Activated CD8-positive, alpha-beta memory T cell treated with anti-CD3 and anti-CD28 coated beads for 36 hours (primary cell): Measurements from ENCODE around the gene C6orf47. TPM values are rescaled to one million over a fixed set of nuclear protein-coding genes. Genes with fewer than 3 reads are reported as not detected.

Experiments used
- CTCF ChIA-PET: fragments of 350-600 bp; sonication (Branson Sonifier 250); formaldehyde crosslinking; loops from one replicate; lab custom pipeline; 2021; ENCODE audit warnings: antibody characterized with exemption; lab: Charles Lee
- POLR2A ChIA-PET: fragments of 350-600 bp; sonication (Branson Sonifier 250); formaldehyde crosslinking; loops from one replicate; lab custom pipeline; 2021; ENCODE audit warnings: antibody characterized with exemption; lab: Charles Lee
- total RNA-seq, 2 experiments: library from RNA; stranded (reverse); gene quantifications; one replicate each; pipeline ENCODE4 v1.2.3, GENCODE V29; 2021

The C6orf47 gene
- total RNA-seq, 2 experiments from 2014 or later: 16.7 to 17.6 TPM

DNA sequence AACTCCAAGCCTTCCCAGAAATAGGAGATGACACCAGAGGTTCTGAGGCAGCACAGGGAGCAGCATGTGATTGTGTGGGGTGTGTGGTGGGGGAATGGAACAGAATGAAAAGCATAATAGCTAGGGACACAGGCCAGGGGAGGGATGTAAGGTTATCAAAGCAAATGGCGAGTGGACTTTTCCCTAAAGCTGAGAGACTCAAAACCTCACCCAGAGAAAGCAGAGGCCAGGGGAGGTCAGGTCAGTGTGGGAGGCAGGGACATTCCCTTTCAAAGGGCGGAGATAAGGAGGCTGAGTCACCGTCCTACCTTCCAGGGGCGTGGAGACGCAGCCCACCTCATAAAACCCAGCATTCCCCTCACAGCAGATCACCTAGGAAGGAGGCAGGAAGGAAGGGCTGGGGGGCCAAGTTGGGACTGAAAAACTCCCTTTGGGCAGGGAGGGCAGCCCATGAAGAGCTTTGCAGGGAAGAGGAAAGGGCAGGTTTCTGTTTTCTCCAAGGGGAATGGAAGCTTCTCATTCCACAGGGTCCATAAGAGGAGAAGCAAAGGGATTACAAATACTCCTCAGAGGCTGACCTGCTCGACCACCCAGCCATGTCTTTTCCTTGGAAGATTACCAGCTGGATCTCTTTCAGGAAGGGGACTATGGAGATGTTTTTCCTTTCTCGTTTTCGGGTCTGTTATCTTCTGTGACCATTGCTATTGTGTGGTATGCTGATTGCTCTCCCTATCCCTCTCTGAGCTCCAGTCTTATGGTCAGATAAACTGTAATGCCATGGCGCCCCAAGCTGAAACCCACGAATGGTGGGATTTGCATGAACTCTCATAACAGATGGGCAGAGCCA is 29.9 kb upstream of the C6orf47 start:
- POLR2A ChIA-PET: interaction anchor here (0.6 kb wide), 1 partner anchor 1628 kb away, joined by 3 read pairs; no protein-coding TSS in a partner anchor
- CTCF ChIA-PET: interaction anchor here (0.5 to 1.9 kb wide), 4 partner anchors 10 to 45 kb away, joined by 3 to 7 read pairs (median 3); partner anchors contain the start of gene LY6G5C

DNA sequence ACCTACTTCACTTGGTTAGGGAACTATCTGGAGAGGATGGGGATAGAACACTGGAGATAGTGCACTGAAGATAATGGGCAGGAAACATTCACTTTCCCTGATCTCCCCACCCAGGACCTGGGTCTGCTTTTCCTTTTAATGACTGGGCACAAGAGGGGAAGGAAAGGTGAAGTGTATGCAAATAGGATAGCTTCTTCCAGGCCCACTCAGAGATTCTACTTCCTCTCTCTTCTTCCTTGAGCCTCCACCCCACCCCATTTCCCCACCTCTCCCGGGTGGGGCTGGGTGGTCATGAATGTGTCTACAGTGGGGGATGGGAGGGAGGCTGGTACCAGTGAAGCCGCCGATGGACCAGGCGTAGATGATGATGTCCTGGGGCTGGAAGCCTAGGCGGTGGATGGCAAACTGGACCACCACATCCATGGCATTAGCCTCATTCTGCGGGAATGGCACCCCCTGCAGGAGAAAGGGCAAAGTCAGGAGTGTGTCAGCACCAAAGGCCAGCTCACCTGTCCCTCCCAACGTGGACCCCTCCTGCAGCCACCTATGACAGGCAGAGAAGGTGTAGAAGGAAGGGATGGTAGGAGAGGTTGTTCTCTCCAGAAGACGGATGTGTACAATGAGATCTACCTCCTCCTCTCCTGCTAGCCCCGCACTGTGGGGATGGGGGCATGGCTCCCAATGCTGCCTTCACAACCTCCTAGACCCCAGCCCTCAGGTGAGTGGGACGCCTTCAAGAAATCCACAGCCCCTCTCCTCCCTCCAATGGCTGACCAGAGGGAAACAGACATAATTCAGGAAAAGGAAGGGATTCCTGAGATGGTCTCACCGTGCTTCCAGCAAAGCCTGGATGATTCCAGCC is 28.9 kb upstream of the C6orf47 start:
- POLR2A ChIA-PET: no interaction called here
- CTCF ChIA-PET: interaction anchor here (1.3 kb wide), 1 partner anchor 9 kb away, joined by 3 read pairs; no protein-coding TSS in a partner anchor

DNA sequence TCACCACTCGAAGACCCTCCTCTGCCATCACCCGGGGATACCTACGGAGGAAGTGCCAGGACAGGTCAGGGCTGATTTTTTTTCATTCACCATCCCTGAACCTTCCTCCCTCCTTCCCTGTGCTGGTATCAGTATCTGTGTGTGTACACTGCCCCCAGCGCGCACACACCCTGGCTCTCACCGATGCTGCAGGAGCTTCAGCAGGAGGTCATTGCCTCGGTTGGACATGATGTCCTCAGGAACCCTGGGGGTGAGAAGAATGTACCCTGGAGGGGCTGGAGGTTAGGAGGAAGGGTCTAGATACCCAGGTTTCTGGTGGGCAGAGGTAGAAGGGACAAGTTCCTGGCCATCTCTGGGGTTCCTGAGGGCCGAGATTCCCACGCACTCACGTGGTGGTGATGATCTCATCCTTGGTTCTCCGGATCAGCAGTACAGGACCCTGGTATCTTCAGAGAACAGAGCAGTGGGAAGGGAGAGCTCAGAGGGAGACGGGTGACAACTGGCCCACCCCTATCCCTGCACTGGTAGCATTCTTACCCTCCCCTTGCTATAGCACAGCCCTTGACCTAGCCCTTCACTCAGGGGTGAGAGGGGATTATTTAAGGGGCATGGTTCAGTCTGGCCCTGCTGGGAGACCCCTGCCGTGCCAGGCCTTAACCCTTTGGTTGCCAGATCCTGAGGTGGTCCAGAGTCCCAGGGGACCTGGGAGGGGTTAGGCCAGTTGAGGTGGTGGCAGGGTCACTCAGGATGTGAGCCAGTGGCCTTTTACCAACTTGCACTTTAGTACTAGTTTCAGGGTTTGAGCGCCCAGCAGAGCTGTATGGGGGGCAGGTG is 27.5 kb upstream of the C6orf47 start:
- ChIA-PET POLR2A (no interaction called here), CTCF (no interaction called here)

DNA sequence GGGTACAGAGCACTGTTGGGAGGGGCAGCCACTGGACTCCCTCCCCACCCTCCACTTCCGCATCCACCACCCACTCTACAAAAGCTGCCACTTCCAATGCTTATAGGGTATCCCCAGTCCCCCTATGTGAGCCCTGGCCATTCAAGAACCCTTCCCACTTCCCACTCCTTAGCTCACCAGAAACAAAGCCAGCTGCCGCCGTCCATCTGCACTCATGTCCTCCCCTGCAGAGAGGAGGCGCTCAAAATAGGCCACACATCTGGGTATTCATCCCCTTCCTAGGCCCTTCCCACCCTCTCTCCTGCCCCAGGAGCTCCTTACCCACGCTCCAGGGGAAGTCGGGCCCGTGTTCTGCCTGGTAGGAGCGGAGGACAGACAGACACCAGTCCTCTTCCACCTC is 26.7 kb upstream of the C6orf47 start:
- ChIA-PET POLR2A (interaction anchor here (0.5 kb wide), 1 partner anchor 9 kb away, joined by 5 read pairs; no protein-coding TSS in a partner anchor), CTCF (no interaction called here)

DNA sequence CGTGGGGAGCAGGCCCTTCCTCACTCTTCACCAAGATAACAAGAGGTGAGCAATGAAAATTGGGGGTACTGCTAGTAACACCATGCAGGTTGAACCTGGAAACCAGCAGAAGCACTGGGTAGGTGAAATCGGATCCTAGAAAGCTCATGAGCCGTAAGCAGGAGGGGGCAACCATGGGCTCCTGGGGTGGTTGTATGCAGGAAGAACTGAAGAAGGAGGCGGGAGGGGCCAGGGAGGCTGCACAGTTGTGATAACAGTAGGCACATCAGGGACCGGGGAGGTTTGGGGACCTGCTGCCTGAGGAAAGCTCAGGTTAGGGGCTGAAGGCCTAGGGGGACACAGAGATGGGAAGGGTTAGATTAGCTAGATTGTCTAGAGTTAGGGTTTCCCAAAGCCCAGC is 25.9 kb upstream of the C6orf47 start:
- CTCF ChIA-PET: no interaction called here
- POLR2A ChIA-PET: no interaction called here

DNA sequence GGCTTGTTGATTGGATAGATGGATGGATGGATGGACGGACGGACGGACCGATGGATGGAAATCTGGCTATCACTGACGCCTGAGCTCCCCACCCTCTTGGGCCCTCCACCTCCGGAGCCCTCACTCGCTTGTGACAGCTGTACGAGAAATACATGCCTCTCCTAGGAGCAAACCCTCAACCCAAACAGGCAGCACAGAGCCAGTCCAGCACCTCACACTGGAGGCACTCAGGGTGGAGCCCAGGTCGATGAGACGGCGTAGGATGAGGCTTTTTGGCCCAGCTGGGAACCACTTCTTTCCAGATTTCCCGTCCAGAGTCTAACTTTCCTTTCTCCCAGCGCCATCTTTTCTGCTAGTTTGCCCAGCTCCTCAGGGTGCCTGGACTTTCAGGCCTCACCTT is 23.0 kb upstream of the C6orf47 start:
- POLR2A ChIA-PET: no interaction called here

DNA sequence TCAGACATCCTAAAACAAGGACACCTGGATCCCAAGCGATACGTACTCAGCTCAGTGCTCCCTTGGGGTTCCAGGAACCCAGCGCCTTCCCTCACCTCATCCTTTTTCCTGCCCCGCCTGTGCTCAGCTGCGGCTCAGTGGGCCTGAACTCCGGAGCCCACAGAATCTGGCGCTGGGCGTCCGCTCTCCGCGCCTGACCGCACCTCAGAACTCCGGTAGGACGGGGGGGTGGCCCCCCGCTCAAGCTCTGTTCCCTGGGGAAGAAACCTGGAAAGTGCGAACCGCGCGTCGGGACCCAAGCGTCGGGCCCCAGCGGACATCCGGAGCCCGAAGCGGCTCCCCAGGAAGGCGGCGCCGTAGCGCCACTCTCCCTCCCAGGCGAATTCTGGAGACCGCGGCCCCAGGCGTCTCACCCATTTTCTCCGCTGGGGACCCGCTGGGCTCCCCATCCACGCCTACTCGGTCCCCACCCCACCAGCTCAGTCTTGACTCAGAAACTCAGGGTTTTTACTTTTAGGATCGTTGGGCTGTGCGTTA is 20.6 kb upstream of the C6orf47 start:
- POLR2A ChIA-PET: interaction anchor here (0.6 kb wide), 1 partner anchor 18 kb away, joined by 8 read pairs; no protein-coding TSS in a partner anchor

More for the DNA sequence above, 23.0 kb upstream of the C6orf47 start:
- CTCF ChIA-PET: interaction anchor here (1.5 to 1.7 kb wide), 2 partner anchors 10 to 19 kb away, joined by 3 to 4 read pairs; no protein-coding TSS in a partner anchor

DNA sequence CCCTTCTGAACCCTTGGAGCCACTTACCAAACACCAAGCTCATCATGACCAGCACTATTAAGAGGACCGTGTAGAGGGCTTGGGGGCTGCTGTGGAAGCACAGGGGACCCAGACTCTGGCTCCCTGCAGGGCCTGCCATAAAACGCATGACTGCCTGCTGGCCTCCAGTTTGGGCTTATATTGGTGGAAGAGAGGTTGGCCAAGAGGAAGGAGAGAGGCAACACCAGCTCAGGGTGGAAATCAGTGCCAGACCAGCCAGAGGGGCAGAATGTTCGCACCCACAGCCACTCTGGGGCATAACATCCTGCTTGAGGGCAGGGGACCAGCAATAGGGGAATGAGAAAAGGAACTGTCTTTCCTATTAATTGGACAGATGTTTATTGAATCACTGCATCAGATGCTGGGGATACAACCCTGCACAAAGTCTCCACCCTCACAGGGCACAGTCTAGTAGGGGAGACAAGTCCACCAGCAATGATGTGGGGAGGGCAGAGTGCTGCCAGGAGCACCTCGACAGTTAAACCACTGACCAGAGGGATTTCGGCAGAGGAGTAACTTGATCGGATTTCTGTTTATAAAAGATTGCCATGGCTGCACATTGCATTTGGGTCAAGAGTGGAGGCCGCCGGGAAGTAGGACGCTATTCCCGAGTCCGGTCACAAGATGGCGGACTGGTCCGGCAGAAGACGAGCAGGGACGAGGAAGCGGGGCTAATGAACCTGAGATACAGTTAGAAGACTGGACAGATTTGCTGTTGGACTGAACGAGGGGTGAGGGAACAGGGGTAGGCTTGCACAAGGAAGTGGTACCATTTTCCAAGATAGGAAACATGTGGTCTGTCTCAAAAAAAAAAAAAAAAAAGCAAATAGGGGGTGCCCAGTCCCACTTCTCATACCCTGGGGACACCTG is 19.9 kb upstream of the C6orf47 start, which contains the start of gene LY6G5C:
TSS of gene LY6G5C (minus strand) at position 842 of the 909 bp plus-strand sequence. CDS start at position 148, 694 bp downstream.
- ChIA-PET POLR2A (interaction anchor here (0.6 kb wide), 1 partner anchor 17 kb away, joined by 8 read pairs; no protein-coding TSS in a partner anchor), CTCF (interaction anchor here (0.6 to 2.2 kb wide), 8 partner anchors 9 to 217 kb away, joined by 3 to 12 read pairs (median 5); partner anchors contain the start of genes ABHD16A, DDAH2 and EHMT2)

More for the DNA sequence above, 20.6 kb upstream of the C6orf47 start:
- CTCF ChIA-PET: interaction anchor here (0.7 to 2.2 kb wide), 6 partner anchors 10 to 93 kb away, joined by 3 to 12 read pairs (median 5); partner anchors contain the start of genes ABHD16A and DDAH2

DNA sequence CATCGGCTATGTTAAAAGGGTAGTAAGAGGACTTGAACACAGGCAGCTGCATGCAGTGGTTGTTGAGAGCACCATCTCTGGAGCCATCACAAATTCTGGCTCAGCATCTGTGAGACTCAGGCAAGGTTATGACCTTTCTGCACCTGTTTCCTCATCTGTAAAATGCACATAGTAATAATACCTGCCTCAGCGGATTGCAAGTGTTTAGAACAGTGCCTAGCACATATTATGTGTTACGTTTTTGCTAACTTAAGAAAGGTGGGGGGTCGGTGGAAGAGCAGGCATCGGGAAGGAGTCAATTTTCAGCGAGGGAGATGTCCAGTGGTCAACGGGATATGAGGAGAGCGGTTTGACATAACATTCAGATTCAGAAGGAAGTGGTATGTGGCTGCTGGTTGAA is 17.4 kb upstream of the C6orf47 start:
- ChIA-PET CTCF (interaction anchor here (0.9 kb wide), 1 partner anchor 10 kb away, joined by 3 read pairs; no protein-coding TSS in a partner anchor), POLR2A (no interaction called here)

DNA sequence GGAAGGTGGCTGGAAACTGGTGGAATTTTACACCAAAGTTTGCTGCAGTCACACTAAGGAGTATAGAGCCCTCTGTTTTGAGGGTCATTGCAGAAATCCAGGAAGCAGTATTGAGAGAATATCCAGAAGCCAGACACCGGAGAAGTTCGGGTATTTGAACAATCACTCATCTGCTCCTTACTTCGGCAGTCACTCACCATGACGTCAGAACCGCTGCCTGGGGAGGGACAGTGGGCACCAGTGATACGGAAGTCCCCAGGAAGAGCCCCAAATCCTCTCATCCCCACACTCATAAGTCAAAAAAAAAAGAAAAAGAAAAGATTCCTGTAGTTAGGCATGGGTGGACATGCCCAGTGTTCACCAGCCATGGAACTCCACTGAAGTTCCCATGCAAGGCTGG is 16.3 kb upstream of the C6orf47 start:
- CTCF ChIA-PET: interaction anchor here (0.9 kb wide), 1 partner anchor 9 kb away, joined by 3 read pairs; no protein-coding TSS in a partner anchor
- POLR2A ChIA-PET: no interaction called here

DNA sequence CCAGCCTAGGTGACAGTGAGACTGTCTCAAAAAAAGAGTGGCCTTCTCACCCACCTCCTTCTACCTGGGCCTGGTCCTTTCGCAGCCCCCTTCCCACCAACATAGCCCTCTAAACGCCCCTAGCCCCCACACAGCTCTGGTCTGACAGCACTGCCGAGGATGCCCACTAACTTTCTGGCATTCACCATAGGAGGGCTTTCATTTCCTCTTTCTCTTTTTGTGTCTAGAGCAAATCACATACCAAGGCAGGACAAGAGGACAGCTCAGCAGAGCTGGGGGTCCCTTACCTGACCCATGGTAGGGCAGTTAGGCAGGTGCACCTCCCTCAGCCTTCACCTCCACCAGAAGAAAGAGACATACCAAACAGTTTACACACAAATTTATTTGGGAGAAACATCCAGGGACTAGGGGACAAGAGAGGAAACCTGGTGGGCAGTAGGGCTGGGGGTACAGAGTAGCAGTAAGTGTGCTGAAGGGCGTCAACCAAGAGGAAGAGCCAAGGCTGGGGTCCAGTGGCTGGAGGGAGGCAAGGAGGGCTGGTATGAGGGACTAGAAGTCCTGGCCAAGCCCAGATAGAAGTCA is 15.8 kb upstream of the C6orf47 start:
- CTCF ChIA-PET: no interaction called here
- POLR2A ChIA-PET: no interaction called here

DNA sequence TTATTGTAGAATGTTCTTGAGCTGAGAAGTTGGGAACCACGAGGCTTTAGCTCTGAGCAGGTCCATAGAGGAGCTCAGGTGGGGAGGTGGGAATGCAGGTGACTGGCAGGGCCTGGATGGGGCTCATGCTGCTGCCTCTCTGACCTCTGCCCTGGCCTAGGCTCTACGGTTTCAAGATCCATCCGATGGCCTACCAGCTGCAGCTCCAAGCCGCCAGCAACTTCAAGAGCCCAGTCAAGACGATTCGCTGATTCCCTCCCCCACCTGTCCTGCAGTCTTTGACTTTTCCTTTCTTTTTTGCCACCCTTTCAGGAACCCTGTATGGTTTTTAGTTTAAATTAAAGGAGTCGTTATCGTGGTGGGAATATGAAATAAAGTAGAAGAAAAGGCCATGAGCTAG is 9.1 kb upstream of the C6orf47 start, which contains the start of gene LY6G5B:
TSS of gene LY6G5B (plus strand) at position 301 of the 400 bp plus-strand sequence. CDS start 975 bp downstream, outside the sequence.
- POLR2A ChIA-PET: interaction anchor here (0.6 to 0.9 kb wide), 2 partner anchors 26 to 117 kb away, joined by 3 to 7 read pairs; no protein-coding TSS in a partner anchor
- CTCF ChIA-PET: interaction anchor here (1.0 to 1.4 kb wide), 2 partner anchors 18 to 21 kb away, joined by 3 to 4 read pairs; partner anchors contain the start of gene BAG6

DNA sequence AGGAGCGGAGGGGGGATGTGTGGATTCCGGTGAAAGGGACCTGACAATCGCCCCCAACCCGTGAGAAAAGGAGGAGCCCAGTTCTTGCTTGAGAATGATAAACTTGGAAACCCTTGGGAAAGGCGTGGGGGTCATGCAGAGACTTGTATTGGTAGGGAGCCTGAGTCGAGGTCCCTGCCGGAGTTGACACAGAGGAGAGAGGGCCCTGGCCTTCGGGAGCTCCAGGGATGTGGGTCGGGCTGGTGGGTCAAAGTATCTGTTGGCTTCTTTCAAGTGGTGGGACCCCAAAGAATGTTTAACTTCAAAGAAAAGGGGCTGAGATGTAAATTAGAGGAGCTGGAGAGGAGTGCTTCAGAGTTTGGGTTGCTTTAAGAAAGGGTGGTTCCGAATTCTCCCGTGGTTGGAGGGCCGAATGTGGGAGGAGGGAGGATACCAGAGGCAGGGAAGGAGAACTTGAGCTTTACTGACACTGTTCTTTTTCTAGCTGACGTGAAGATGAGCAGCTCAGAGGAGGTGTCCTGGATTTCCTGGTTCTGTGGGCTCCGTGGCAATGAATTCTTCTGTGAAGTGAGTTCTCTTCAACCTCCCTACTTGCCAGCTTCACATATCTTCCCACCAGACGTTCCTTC is 5.9 kb upstream of the C6orf47 start:
- CTCF ChIA-PET: interaction anchor here (0.8 to 1.3 kb wide), 3 partner anchors 68 to 120 kb away, joined by 3 read pairs; partner anchors contain the start of gene ATP6V1G2
- POLR2A ChIA-PET: interaction anchor here (0.6 kb wide), 1 partner anchor 9 kb away, joined by 3 read pairs; no protein-coding TSS in a partner anchor

DNA sequence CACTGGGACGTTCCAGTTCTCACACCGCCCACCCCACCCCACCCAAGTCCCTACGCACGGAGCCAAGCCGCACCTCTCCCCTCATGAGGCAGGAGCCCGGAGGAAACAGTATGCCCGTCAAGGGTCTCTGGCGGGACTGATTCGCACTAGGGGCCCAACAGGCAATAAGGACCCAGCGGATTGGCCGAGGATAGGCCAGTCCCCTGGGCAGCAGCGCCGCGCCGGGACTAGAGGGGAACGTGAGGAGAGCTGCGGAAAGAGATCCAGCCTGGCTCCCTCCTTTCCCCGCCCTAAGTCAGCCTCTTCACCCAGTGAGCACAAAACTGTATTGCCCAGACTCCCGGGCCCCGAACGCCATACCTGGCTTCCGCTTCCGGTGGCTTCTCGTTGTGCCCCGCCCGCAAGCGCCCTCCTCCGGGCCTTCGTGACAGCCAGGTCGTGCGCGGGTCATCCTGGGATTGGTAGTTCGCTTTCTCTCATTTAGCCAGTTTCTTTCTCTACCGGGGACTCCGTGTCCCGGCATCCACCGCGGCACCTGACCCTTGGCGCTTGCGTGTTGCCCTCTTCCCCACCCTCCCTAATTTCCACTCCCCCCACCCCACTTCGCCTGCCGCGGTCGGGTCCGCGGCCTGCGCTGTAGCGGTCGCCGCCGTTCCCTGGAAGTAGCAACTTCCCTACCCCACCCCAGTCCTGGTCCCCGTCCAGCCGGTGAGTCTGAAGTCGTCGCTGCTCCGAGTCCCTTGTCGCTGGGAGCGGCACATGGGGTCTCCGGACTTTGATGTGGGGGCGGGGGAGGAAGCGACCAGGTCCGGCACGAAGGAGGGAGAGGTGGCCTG is 5.1 kb upstream of the C6orf47 start, which contains the start of gene CSNK2B:
TSS of gene CSNK2B (plus strand) at position 580 of the 836 bp plus-strand sequence. CDS start 752 bp downstream, outside the sequence.
- ChIA-PET CTCF (interaction anchor here (0.8 to 3.6 kb wide), 2 partner anchors 13 to 76 kb away, joined by 3 to 21 read pairs; partner anchors contain the start of gene BAG6), POLR2A (interaction anchor here (0.5 to 3.1 kb wide), 4 partner anchors 13 to 153 kb away, joined by 3 to 29 read pairs (median 4); partner anchors contain the start of genes ABHD16A and BAG6)
